ENCODE data around the gene COPS4. TPM values are rescaled to one million over a fixed set of nuclear protein-coding genes. Genes with fewer than 3 reads are reported as not detected.
"Not testable (repeated sequence)": the region's sequence is repeated elsewhere in the genome, so short reads cannot be mapped to it uniquely, and the experiment has no call there.

The COPS4 gene
- total RNA-seq, 6 donors from 2014 or later: 9.4 to 50.9 (median 33.3) TPM

DNA sequence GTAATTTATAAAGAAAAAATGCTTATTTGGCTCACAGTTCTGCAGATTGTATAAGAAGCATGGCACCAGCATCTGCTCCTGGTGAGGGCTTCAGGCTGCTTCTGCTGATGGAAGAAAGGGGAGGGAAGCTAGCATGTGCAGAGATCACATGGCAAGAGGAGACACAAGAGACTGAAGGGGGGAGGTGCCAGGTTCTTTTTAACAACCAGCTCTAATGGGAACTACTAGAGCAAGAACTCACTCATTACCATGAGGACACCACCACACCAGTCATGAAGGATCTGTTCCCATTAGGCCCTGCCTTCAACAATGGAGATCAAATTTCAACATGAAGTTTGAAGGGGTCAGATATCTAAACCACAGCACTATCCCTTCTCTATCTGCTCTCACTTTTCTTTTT is 9.4 kb upstream of the COPS4 start:
- Histone ChIP-seq H3K4me1 (no peaks in the 10 kb centered on the region), H3K9me3 (peaks cover 0 to 16% (median 8%) of the 10 kb centered on the region in 4 donors), H3K27ac (no peak overlapping the region), H3K36me3 (no peaks in the 10 kb centered on the region), H3K4me3 (no peak overlapping the region), H3K27me3 (no peaks in the 10 kb centered on the region)
- DNase-seq (no peak), ATAC-seq (ENCODE audit: low FRiP score in 2 of 2) (no peak)
- TF ChIP-seq POLR2A (IDR thresholded peaks at IDR 0.05) (no peak), POLR2AphosphoS5 (IDR thresholded peaks at IDR 0.05) (no peak), EP300 (IDR thresholded peaks at IDR 0.05) (no peak)
- TF ChIP-seq, protein P1, sequence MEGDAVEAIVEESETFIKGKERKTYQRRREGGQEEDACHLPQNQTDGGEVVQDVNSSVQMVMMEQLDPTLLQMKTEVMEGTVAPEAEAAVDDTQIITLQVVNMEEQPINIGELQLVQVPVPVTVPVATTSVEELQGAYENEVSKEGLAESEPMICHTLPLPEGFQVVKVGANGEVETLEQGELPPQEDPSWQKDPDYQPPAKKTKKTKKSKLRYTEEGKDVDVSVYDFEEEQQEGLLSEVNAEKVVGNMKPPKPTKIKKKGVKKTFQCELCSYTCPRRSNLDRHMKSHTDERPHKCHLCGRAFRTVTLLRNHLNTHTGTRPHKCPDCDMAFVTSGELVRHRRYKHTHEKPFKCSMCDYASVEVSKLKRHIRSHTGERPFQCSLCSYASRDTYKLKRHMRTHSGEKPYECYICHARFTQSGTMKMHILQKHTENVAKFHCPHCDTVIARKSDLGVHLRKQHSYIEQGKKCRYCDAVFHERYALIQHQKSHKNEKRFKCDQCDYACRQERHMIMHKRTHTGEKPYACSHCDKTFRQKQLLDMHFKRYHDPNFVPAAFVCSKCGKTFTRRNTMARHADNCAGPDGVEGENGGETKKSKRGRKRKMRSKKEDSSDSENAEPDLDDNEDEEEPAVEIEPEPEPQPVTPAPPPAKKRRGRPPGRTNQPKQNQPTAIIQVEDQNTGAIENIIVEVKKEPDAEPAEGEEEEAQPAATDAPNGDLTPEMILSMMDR (IDR thresholded peaks at IDR 0.05): no peak

DNA sequence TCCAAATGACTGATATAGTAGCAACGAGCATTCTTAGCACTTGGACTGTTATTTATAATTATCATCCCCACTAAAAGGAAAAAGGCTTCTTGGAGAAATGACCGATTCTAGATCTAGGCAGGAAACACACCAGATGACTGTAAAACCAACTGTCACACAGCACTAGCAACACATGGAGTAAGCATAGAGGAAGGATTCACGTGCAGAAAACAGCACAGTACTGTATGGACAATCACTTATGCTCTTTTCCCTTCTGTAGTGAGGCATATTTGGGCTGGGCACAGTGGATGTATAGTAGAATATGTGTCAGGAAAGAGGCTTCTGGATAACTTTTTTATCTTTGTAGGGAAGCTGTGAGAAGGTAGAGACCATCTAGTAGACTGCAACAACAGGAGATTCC is 6.0 kb upstream of the COPS4 start:
- TF ChIP-seq POLR2AphosphoS5 (IDR thresholded peaks at IDR 0.05): no peak
- TF ChIP-seq EP300 (IDR thresholded peaks at IDR 0.05): no peak
- TF ChIP-seq, protein P1 (IDR thresholded peaks at IDR 0.05): no peak
- TF ChIP-seq POLR2A (IDR thresholded peaks at IDR 0.05): no peak
- DNase-seq: no peak
- H3K27me3 ChIP-seq: no peaks in the 10 kb centered on the region
- H3K9me3 ChIP-seq: peaks cover 0 to 16% (median 8%) of the 10 kb centered on the region in 4 donors
- 34 to 37% methylated on average over 3 of the region's 3 CpGs for WGBS, 2 donors
- no peak overlapping the region for H3K4me3 ChIP-seq
- H3K4me1 ChIP-seq: no peaks in the 10 kb centered on the region
- ATAC-seq (ENCODE audit: low FRiP score in 2 of 2): no peak
- H3K27ac ChIP-seq: no peak overlapping the region
- H3K36me3 ChIP-seq: no peaks in the 10 kb centered on the region

DNA sequence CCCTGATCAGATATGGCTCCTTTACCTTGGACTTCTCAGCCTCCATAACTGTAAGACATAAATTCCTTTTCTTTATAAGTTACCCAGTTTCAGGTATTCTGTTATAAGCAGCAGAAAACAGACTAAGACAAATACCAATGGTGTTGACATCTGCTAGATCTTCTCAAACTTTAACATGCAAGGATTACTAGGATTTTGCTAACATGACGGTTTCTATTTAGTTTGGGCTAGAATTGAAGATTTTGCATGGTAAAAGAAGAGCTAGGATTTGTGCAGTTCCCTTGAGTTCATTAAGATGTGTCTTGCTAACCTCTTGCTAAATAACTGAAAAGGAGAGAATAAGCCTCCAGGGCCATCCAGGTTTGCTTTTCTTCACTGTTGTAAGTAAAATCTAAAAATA is 5.3 kb upstream of the COPS4 start:
- TF ChIP-seq POLR2AphosphoS5 (IDR thresholded peaks at IDR 0.05) (no peak), EP300 (IDR thresholded peaks at IDR 0.05) (no peak), POLR2A (IDR thresholded peaks at IDR 0.05) (no peak)
- TF ChIP-seq, protein P1 (IDR thresholded peaks at IDR 0.05): no peak
- WGBS, 2 donors: 84 to 100% methylated on average over 1 of the region's 1 CpG
- H3K36me3 ChIP-seq: no peaks in the 10 kb centered on the region
- DNase-seq (no peak), ATAC-seq (ENCODE audit: low FRiP score in 2 of 2) (no peak)
- no peaks in the 10 kb centered on the region for H3K27me3 ChIP-seq
- no peak overlapping the region for H3K4me3 ChIP-seq
- H3K4me1 ChIP-seq: no peaks in the 10 kb centered on the region
- H3K27ac ChIP-seq: no peak overlapping the region
- peaks cover 0 to 11% (median 8%) of the 10 kb centered on the region in 4 donors for H3K9me3 ChIP-seq

DNA sequence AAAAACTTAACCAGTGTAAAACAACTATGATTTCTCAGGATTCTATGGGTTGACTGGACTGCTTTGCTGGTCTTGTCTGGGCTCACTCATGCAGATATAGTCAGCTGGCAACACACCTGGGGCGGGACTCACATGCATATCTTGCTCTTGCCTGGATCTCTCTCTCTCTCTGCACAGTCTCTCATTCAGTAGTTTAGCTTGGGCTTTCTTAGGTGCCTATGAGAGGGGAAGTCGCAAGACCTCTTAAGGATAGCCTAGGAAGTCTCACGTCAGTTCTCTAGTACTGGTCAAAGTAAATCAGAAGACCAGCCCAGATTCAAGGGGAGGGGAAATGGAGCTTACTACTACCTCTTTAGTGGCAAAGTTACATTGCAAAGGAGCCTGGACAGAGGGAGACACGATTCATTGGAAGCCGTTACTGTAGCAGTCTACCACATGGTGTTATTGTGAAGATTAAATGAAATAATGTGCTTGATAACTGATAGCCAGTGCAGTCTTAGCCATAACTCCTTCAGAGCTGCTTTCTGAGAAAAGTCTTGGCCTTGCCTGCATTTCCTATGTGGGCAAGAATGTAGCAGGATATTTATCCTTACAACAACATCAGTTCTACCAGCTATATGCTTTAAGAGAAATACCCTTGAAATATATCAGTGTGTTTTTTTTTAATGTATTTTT is 2.1 kb downstream of the COPS4 start:
- no peak for TF ChIP-seq POLR2AphosphoS5 (IDR thresholded peaks at IDR 0.05)
- TF ChIP-seq EP300 (IDR thresholded peaks at IDR 0.05): no peak
- TF ChIP-seq POLR2A (IDR thresholded peaks at IDR 0.05): no peak
- TF ChIP-seq, protein P1 (IDR thresholded peaks at IDR 0.05): no peak
- Histone ChIP-seq H3K27ac (no peak overlapping the region), H3K27me3 (no peaks in the 10 kb centered on the region), H3K9me3 (no peaks in the 10 kb centered on the region), H3K4me1 (peaks cover 15 to 24% (median 21%) of the 10 kb centered on the region in 4 donors), H3K36me3 (no peaks in the 10 kb centered on the region), H3K4me3 (no peak overlapping the region)
- 76 to 79% methylated on average over 5 of the region's 5 CpGs for WGBS, 2 donors
- no peak for DNase-seq
- ATAC-seq (ENCODE audit: low FRiP score in 2 of 2): no peak

DNA sequence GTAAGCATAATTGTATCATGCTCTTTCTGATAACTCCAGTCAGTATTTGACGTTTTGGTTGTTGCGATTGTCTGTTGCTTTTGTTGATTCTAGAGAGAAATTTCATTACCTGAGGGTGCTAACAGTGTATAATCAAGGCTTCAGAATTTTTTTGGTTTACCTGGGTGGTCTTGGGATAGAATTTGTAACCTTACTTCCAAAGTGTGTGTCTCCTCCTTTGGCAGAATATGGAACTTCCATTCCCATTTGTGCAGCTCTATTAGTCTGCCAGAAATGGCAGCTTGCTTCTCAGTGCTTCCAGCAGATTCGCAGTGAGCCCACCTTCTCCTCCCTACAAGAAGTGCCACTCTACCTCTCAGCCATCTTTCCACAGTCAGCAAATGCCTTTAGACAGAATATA is 5.3 kb downstream of the COPS4 start:
- Histone ChIP-seq H3K27me3 (no peaks in the 10 kb centered on the region), H3K4me3 (no peak overlapping the region), H3K4me1 (peaks cover 15 to 28% (median 21%) of the 10 kb centered on the region in 4 donors), H3K9me3 (no peaks in the 10 kb centered on the region), H3K27ac (no peak overlapping the region), H3K36me3 (no peaks in the 10 kb centered on the region)
- TF ChIP-seq EP300 (IDR thresholded peaks at IDR 0.05) (no peak), POLR2A (IDR thresholded peaks at IDR 0.05) (no peak), POLR2AphosphoS5 (IDR thresholded peaks at IDR 0.05) (no peak)
- TF ChIP-seq, protein P1 (IDR thresholded peaks at IDR 0.05): no peak
- ATAC-seq (ENCODE audit: low FRiP score in 2 of 2) (no peak), DNase-seq (no peak)
- 88 to 92% methylated on average over 3 of the region's 3 CpGs for WGBS, 2 donors

DNA sequence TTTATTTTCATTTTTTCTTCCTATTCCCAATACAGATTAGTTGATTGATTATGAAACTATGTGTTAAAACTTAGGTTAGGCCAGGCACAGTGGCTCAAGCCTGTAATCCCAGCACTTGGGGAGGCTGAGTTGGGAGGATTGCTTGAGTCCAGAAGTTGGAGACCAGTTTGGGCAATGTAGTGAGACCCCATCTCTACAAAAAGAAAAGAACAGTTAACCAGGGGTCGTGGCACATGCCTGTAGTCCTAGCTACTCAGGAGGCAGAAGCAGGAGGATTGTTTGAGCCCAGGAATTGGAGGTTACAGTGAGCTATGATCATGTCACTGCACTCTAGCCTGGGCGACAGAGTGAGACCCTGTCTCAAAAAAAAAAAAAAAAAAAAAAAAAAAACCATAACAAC is 8.2 kb downstream of the COPS4 start:
- not testable (repeated sequence) for H3K27ac ChIP-seq; DNase-seq; H3K9me3 ChIP-seq; H3K27me3 ChIP-seq; ATAC-seq (ENCODE audit: low FRiP score in 2 of 2); H3K4me3 ChIP-seq; H3K4me1 ChIP-seq; H3K36me3 ChIP-seq
- WGBS, 2 donors: 97 to 98% methylated on average over 2 of the region's 2 CpGs

Data from upper lobe of left lung (tissue), 6 donors.